Effector memory CD4-positive, alpha-beta T cell (primary cell): ENCODE results near the gene CALM1.

Experiments used
- DNase-seq, 3 donors: peaks; one replicate each; pipeline ENCODE4 v3.0.0-alpha.2; 2020
- H3K27ac ChIP-seq: 2 replicates; pipeline ENCODE4 v1.7.0; 2013; ENCODE audit warnings: mild to moderate bottlenecking, low read length, moderate library complexity; ENCODE audit not compliant: insufficient read depth, poor library complexity, severe bottlenecking
- H3K27me3 ChIP-seq: replicated peaks from 2 replicates; pipeline ENCODE4 v1.7.0; 2013; ENCODE audit warnings: mild to moderate bottlenecking, low read length; ENCODE audit not compliant: insufficient read depth, control insufficient read depth, poor library complexity, severe bottlenecking
- H3K36me3 ChIP-seq: 2 replicates; pipeline ENCODE4 v1.7.0; 2013; ENCODE audit warnings: mild to moderate bottlenecking, low read length, moderate library complexity; ENCODE audit not compliant: control insufficient read depth, insufficient read depth
- H3K4me1 ChIP-seq: 2 replicates; pipeline ENCODE4 v1.7.0; 2013; ENCODE audit warnings: low read length, mild to moderate bottlenecking; ENCODE audit not compliant: control insufficient read depth, insufficient read depth, poor library complexity, severe bottlenecking
- H3K4me3 ChIP-seq: 2 replicates; pipeline ENCODE4 v1.7.0; 2013; ENCODE audit warnings: low read length, low read depth, mild to moderate bottlenecking; ENCODE audit not compliant: insufficient read depth, poor library complexity, severe bottlenecking
- H3K9me3 ChIP-seq: 2 replicates; pipeline ENCODE4 v1.7.0; 2013; ENCODE audit warnings: mild to moderate bottlenecking, low read length, moderate library complexity; ENCODE audit not compliant: control insufficient read depth

CALM1 gene

GRCh38 chr14:90423166-90423565, 26.3 kb downstream of the CALM1 start:
- DNase-seq, result no peak
- no peaks in the 10 kb centered on the region for H3K4me1 ChIP-seq

GRCh38 chr14:90424075-90424474, 27.2 kb downstream of the CALM1 start:
- no peaks in the 10 kb centered on the region for H3K36me3 ChIP-seq
- H3K9me3 ChIP-seq, result no peaks in the 10 kb centered on the region

More at GRCh38 chr14:90423166-90423565, 26.3 kb downstream of the CALM1 start:
- H3K27me3 ChIP-seq, result no peaks in the 10 kb centered on the region
- H3K9me3 ChIP-seq, result no peaks in the 10 kb centered on the region
- no peak overlapping the region for H3K4me3 ChIP-seq
- H3K36me3 ChIP-seq, result no peaks in the 10 kb centered on the region
- H3K27ac ChIP-seq, result no peak overlapping the region

GRCh38 chr14:90424686-90425372, 28.0 kb downstream of the CALM1 start:
- no peak for DNase-seq
- Histone ChIP-seq H3K27me3 (no peaks in the 10 kb centered on the region), H3K9me3 (no peaks in the 10 kb centered on the region), H3K27ac (no peak overlapping the region), H3K36me3 (no peaks in the 10 kb centered on the region), H3K4me3 (no peak overlapping the region), H3K4me1 (no peaks in the 10 kb centered on the region)

More at GRCh38 chr14:90424075-90424474, 27.2 kb downstream of the CALM1 start:
- DNase-seq, result no peak
- no peaks in the 10 kb centered on the region for H3K27me3 ChIP-seq
- H3K27ac ChIP-seq, result no peak overlapping the region
- no peaks in the 10 kb centered on the region for H3K4me1 ChIP-seq
- no peak overlapping the region for H3K4me3 ChIP-seq

GRCh38 chr14:90425373-90425879, 28.6 kb downstream of the CALM1 start:
- Histone ChIP-seq H3K4me1 (no peaks in the 10 kb centered on the region), H3K9me3 (no peaks in the 10 kb centered on the region), H3K4me3 (no peak overlapping the region), H3K36me3 (no peaks in the 10 kb centered on the region), H3K27me3 (no peaks in the 10 kb centered on the region), H3K27ac (no peak overlapping the region)
- DNase-seq, result no peak

- DNase-seq, result no peak
- H3K27ac ChIP-seq, result no peak overlapping the region
- no peaks in the 10 kb centered on the region for H3K27me3 ChIP-seq
- no peaks in the 10 kb centered on the region for H3K4me1 ChIP-seq
- H3K36me3 ChIP-seq, result no peaks in the 10 kb centered on the region
- H3K4me3 ChIP-seq, result no peak overlapping the region
- H3K9me3 ChIP-seq, result no peaks in the 10 kb centered on the region
Measured at GRCh38 chr14:90426031-90426540, 29.3 kb downstream of the CALM1 start.

GRCh38 chr14:90426663-90427062, 29.8 kb downstream of the CALM1 start:
- H3K4me3 ChIP-seq, result no peak overlapping the region
- DNase-seq, result no peak
- no peak overlapping the region for H3K27ac ChIP-seq

GRCh38 chr14:90427848-90428426, 31.1 kb downstream of the CALM1 start:
- Histone ChIP-seq H3K27ac (no peak overlapping the region), H3K4me1 (no peaks in the 10 kb centered on the region), H3K36me3 (no peaks in the 10 kb centered on the region), H3K27me3 (no peaks in the 10 kb centered on the region), H3K9me3 (no peaks in the 10 kb centered on the region), H3K4me3 (no peak overlapping the region)
- no peak for DNase-seq

More at GRCh38 chr14:90426663-90427062, 29.8 kb downstream of the CALM1 start:
- Histone ChIP-seq H3K27me3 (no peaks in the 10 kb centered on the region), H3K9me3 (no peaks in the 10 kb centered on the region), H3K4me1 (no peaks in the 10 kb centered on the region), H3K36me3 (no peaks in the 10 kb centered on the region)

- H3K36me3 ChIP-seq, result no peaks in the 10 kb centered on the region
- H3K4me1 ChIP-seq, result no peaks in the 10 kb centered on the region
- no peak overlapping the region for H3K4me3 ChIP-seq
- H3K27me3 ChIP-seq, result no peaks in the 10 kb centered on the region
- H3K9me3 ChIP-seq, result no peaks in the 10 kb centered on the region
- H3K27ac ChIP-seq, result no peak overlapping the region
- DNase-seq, result no peak
Measured at GRCh38 chr14:90428676-90429075, 31.8 kb downstream of the CALM1 start.

GRCh38 chr14:90429236-90429635, 32.4 kb downstream of the CALM1 start:
- no peak overlapping the region for H3K4me3 ChIP-seq
- DNase-seq, result no peak
- no peaks in the 10 kb centered on the region for H3K27me3 ChIP-seq
- no peak overlapping the region for H3K27ac ChIP-seq
- H3K4me1 ChIP-seq, result no peaks in the 10 kb centered on the region
- H3K36me3 ChIP-seq, result no peaks in the 10 kb centered on the region
- H3K9me3 ChIP-seq, result no peaks in the 10 kb centered on the region

- Histone ChIP-seq H3K36me3 (no peaks in the 10 kb centered on the region), H3K9me3 (no peaks in the 10 kb centered on the region), H3K27me3 (no peaks in the 10 kb centered on the region), H3K27ac (no peak overlapping the region), H3K4me3 (no peak overlapping the region), H3K4me1 (no peaks in the 10 kb centered on the region)
- no peak for DNase-seq
Measured at GRCh38 chr14:90429754-90430153, 32.9 kb downstream of the CALM1 start.
